Activated CD8-positive, alpha-beta T cell treated with anti-CD3 and anti-CD28 coated beads for 36 hours (primary cell): ENCODE results near the gene GOLGA6L2. TPM values are rescaled to one million over a fixed set of nuclear protein-coding genes. Genes with fewer than 3 reads are reported as not detected.

Source experiments
- ATAC-seq: fragments of 200-7000 bp; cut with Tn5 transposase; one replicate; pipeline ENCODE4 v1.10.0; 2021; ENCODE audit warnings: mild to moderate bottlenecking, moderate library complexity
- CTCF ChIA-PET: fragments of 350-600 bp; sonication (Branson Sonifier 250); formaldehyde crosslinking; loops from one replicate; lab custom pipeline; 2021; ENCODE audit warnings: antibody characterized with exemption; lab: Charles Lee
- POLR2A ChIA-PET: fragments of 350-600 bp; sonication (Branson Sonifier 250); formaldehyde crosslinking; loops from one replicate; lab custom pipeline; 2021; ENCODE audit warnings: antibody characterized with exemption; lab: Charles Lee
- DNase-seq: peaks from one replicate; pipeline ENCODE4 v3.0.0-alpha.2; 2020
- H3K27ac Mint-ChIP-seq: one replicate; pipeline ENCODE4 v1.8.0; 2021; ENCODE audit warnings: mild to moderate bottlenecking, mixed read lengths
- H3K27me3 Mint-ChIP-seq: one replicate; pipeline ENCODE4 v1.8.0; 2021; ENCODE audit warnings: mixed read lengths
- H3K36me3 Mint-ChIP-seq: one replicate; pipeline ENCODE4 v1.8.0; 2021; ENCODE audit warnings: low read depth, mixed read lengths
- H3K4me1 Mint-ChIP-seq: one replicate; pipeline ENCODE4 v1.8.0; 2021; ENCODE audit warnings: low read depth, mixed read lengths
- H3K4me3 Mint-ChIP-seq: one replicate; pipeline ENCODE4 v1.8.0; 2021; ENCODE audit warnings: mild to moderate bottlenecking, moderate library complexity, mixed read lengths
- H3K9me3 Mint-ChIP-seq: one replicate; pipeline ENCODE4 v1.8.0; 2021; ENCODE audit warnings: mixed read lengths
- CTCF ChIP-seq: fragments of 200-600 bp; IDR thresholded peaks from one replicate; pipeline ENCODE4 v1.8.0; 2022; ENCODE audit warnings: antibody characterized with exemption, mild to moderate bottlenecking
- intact Hi-C: fragments of 100-400 bp; cut with micrococcal nuclease; formaldehyde crosslinking; loops from one replicate; pipeline ENCODE4 v1.10.0; 2022
- total RNA-seq, 2 experiments: library from RNA; stranded (reverse); gene quantifications; one replicate each; pipeline ENCODE4 v1.2.3, GENCODE V29; 2021

The GOLGA6L2 gene
- total RNA-seq, 2 experiments from 2014 or later: not detected

GRCh38 chr15:23424111-23424904 is 22.7 kb downstream of the GOLGA6L2 start:
- intact Hi-C loops: no loop called here
- H3K27ac Mint-ChIP-seq: no peak overlapping the region
- H3K4me1 Mint-ChIP-seq: no peaks in the 10 kb centered on the region
- H3K4me3 Mint-ChIP-seq: no peak overlapping the region
- no peaks in the 10 kb centered on the region for H3K9me3 Mint-ChIP-seq
- no peak for ATAC-seq
- no peaks in the 10 kb centered on the region for H3K36me3 Mint-ChIP-seq
- ChIA-PET CTCF (no interaction called here), POLR2A (no interaction called here)
- H3K27me3 Mint-ChIP-seq: no peaks in the 10 kb centered on the region
- TF ChIP-seq CTCF: no peak
- DNase-seq: no peak

- Mint-ChIP-seq H3K27ac (no peak overlapping the region), H3K4me1 (no peaks in the 10 kb centered on the region), H3K27me3 (no peaks in the 10 kb centered on the region), H3K9me3 (no peaks in the 10 kb centered on the region), H3K36me3 (no peaks in the 10 kb centered on the region), H3K4me3 (no peak overlapping the region)
- POLR2A ChIA-PET: no interaction called here
- ATAC-seq (no peak), DNase-seq (no peak)
- intact Hi-C loops: no loop called here
- CTCF ChIA-PET: no interaction called here
- TF ChIP-seq CTCF: no peak
These were observed 23.9 kb downstream of the GOLGA6L2 start for GRCh38 chr15:23422946-23423708.

GRCh38 chr15:23422099-23422945 is 24.7 kb downstream of the GOLGA6L2 start:
- no peak for TF ChIP-seq CTCF
- DNase-seq (no peak), ATAC-seq (no peak)
- Mint-ChIP-seq H3K27me3 (no peaks in the 10 kb centered on the region), H3K36me3 (no peaks in the 10 kb centered on the region), H3K4me3 (no peak overlapping the region), H3K27ac (no peak overlapping the region), H3K9me3 (peaks cover under 1% of the 10 kb centered on the region), H3K4me1 (no peaks in the 10 kb centered on the region)
- ChIA-PET POLR2A (no interaction called here), CTCF (no interaction called here)
- intact Hi-C loops: no loop called here

GRCh38 chr15:23420806-23421575 is 26.1 kb downstream of the GOLGA6L2 start:
- Mint-ChIP-seq H3K4me3 (no peak overlapping the region), H3K27me3 (no peaks in the 10 kb centered on the region), H3K27ac (no peak overlapping the region), H3K9me3 (peaks cover 4% of the 10 kb centered on the region), H3K36me3 (no peaks in the 10 kb centered on the region), H3K4me1 (no peaks in the 10 kb centered on the region)
- ChIA-PET CTCF (no interaction called here), POLR2A (no interaction called here)
- ATAC-seq: no peak
- TF ChIP-seq CTCF: no peak
- intact Hi-C loops: no loop called here
- no peak for DNase-seq
